GM21737 (cell line): ENCODE results near the gene PSME2.

ENCODE experiments used
- ATAC-seq: cut with Tn5 transposase; IDR thresholded peaks from one replicate; pipeline ENCODE4 v1.9.1; 2021; ENCODE audit warnings: mild to moderate bottlenecking, moderate library complexity; ENCODE audit not compliant: unreplicated experiment

Gene PSME2

DNA sequence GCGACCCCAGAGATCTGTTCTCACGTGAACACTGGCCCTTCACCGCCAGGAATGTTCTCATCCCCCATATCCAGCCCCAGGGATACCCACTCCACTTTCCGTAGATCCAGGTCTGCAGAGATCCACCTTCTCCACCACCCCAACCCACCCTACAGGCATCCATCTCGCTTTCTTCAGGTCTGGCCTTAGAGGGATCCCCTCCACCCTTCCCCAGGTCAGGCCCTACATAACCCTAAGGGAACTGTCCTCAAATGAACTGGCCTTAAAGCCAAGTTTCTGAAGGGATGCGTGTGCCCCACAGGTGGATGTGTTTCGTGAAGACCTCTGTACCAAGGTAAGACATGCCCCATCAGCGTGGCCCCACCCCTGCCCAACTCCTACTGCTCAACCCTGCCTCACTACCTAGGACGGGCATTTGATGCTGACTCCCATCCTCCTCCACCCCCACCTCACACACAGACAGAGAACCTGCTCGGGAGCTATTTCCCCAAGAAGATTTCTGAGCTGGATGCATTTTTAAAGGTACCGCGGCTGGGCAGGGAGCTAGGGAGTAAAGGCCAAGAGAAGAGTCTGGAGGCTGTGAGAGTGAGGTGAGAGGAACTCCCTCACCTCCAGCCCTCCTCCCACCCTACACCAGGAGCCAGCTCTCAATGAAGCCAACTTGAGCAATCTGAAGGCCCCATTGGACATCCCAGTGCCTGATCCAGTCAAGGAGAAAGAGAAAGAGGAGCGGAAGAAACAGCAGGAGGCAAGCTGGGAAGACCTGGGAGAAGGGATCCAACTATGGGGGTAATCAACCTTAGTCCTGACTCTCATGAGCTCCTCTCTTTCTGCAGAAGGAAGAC, 9.5 kb downstream of the PSME2 start:
- ATAC-seq: no peak

DNA sequence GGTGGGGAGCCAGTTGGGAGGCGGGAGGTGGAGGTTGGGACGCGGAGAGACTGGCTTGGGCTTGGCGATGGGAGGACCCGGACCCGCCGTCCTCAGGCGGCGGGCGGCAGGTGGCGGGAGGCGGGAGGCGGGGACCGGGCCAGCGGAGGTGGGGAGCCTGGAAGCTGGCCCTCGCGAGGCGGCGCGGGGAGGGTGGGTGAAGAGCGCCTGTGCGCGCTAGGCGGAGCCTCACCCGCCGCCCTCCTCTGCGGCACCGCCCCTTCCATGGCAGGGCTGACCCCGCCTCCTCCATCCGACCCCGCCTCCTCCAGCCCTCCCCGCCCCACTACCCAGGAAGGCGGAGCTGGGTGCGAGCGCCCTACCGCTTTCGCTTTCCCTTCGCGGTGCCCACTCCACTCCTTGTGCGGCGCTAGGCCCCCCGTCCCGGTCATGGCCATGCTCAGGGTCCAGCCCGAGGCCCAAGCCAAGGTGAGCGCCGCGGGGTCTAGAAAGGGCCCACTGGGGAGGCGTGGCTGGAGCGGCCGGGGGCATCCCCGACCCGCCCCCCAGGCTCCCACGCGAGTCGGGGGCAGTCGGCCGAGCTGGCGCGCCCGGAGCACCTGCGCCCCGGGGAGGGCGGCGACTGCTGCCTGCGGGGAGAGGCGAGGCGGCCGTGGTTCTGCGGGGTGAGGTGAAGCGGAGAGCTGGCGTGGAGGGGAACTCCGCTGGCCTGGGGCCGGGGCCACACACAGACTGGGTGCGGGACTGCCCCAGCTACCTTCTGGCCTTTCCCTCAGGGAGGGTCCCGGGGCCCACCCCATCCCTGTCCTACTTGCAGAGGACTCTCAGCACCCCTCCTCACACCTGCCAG, 10.4 kb downstream of the PSME2 start, which contains the start of gene PSME1:
Gene PSME1 (plus strand): TSS at position 361 of the 850 bp plus-strand sequence. CDS start 69 bp downstream, at position 430.
- ATAC-seq: peak; percentile 78

DNA sequence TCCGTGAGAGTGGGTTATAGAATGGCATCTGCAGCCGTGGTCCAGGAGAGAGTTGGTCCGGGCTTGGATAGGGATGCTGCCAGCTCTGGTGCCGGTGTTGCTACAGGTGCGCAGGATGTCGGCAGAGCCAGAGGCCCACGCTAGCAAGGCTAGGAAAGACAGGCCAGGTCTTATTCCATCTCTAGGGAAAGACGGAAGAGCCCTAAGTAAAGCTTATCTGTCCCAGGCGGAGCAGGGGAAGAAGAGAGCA, 10.9 kb downstream of the PSME2 start:
- ATAC-seq: no peak

DNA sequence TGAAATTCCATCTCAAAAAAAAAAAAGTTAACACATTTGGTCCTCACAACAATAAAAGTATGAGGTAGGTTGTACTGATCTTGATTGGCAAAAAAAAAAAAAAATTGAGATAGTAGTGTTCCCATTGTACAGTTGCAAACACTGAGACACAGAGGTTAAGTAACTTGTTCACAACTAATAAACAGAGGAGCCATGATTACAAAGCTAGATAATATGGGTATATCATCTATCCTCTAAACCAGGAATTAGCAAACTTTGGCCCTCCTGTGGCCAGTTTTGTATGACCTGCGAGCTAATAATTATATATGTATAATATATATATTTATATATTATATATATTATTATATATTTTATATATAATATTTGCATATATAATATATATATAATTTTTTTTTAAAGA, 12.7 kb downstream of the PSME2 start:
- no peak for ATAC-seq

DNA sequence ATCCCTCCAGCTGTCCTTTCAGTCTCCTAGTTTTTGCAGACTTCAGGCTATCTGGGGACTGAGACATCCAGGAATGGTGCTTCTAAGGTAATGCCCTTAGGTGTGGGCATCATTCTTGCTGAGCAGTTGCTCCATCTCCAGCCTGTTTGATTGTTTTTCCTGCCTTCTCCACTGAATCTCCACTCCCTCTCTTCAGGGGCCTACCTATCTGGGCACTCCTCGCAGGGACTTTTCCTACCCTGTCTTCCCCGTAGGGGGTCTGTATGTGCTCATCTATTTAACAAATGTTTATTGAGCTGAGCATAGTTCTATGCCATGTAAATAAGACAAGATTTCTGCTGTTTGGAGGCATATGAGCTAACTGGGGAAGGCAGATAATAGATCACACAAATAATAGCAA, 13.4 kb downstream of the PSME2 start:
- no peak for ATAC-seq

DNA sequence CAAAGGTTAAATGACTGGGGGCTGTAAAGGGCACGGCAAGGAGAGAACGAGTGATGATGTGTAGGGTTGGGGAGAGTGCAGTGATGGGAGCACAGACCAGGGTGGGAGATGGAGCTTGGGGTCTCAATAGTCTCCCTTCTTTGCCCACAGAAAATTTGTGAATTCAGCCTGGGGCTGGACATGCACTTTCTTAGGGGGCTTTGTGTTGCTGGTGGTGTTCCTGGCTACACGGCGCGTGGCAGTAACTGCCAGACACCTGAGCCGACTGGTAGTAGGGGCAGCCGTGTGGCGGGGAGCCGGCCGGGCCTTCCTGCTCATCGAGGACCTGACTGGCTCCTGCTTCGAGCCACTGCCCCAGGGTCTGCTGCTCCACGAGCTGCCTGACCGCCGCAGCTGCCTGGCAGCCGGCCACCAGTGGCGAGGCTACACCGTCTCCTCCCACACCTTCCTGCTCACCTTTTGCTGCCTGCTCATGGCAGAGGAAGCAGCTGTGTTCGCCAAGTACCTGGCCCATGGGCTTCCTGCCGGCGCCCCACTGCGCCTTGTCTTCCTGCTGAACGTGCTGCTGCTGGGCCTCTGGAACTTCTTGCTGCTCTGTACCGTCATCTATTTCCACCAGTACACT, 14.2 kb downstream of the PSME2 start:
- ATAC-seq: no peak

DNA sequence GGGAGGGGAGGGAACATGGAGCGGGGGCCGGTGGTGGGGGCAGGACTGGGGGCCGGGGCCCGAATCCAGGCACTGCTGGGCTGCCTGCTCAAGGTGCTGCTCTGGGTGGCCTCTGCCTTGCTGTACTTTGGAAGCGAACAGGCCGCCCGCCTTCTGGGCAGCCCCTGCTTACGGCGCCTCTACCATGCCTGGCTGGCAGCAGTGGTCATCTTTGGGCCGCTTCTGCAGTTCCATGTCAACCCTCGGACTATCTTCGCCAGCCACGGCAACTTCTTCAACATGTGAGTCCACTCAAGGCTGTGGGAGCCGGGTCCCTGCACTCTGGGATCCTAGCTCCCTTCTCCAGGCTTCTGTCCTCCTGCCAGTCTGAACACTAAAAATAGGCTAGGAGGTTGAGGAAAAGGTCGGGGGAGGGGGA, 14.9 kb downstream of the PSME2 start:
- ATAC-seq: no peak

DNA sequence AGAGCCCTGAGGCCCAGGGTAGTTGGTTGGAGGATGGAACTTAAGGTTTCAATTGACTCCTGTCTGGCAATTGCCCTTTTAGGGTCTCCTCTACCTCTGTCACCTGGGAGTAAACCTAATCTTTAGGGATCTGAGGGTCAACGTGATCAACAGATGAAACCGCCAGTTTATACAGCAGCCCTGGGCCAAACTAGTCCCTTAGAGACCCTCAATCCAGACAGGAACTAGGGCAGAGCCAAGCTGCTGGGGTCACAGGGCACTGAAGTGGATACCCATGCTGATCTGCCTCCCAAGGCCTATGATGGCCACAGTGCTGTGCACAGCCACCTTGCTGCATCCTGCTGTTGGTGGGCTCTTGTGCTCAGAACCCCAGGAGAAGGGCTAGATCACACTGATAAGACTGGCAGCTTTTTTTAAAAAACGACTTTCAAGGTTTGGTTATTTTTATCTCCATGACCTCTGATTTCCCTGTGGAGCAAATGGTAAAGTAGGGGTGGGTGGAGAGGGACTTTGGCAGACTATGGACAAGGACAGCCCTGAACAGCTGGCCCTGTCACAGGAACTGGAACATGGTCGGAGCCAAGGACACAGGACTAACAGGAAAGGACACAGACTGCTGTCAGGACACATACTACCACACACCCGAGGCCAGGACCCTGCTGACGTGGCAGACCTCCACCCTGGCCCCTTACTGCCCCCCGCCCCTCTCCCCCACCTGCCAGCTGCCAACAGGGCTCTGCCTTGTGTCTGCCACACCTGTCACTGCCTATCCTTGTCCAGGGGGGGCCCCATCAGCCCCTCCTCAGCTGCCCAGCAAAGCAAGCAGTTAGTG, 15.5 kb downstream of the PSME2 start:
- ATAC-seq: no peak

DNA sequence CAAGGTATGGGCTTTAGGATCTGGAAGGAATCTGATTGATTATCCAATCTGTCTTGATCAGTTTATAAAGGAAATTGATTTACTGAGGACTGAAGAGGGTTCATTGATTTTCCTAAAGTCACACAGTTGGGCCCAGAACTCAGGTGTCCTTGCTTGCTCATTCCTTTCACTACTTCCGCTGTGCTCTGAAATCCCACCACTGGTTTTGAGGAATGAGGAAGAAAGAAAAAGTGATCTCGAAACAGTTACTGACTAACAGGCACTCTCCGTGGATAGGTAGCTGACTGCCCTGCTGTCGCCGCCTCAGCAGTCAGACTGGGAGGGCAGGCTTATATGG, 16.1 kb downstream of the PSME2 start, which contains the start of gene FITM1:
Gene FITM1 (plus strand): TSS at position 280 of the 337 bp plus-strand sequence. CDS start 905 bp downstream, outside the sequence.
- ATAC-seq: no peak

DNA sequence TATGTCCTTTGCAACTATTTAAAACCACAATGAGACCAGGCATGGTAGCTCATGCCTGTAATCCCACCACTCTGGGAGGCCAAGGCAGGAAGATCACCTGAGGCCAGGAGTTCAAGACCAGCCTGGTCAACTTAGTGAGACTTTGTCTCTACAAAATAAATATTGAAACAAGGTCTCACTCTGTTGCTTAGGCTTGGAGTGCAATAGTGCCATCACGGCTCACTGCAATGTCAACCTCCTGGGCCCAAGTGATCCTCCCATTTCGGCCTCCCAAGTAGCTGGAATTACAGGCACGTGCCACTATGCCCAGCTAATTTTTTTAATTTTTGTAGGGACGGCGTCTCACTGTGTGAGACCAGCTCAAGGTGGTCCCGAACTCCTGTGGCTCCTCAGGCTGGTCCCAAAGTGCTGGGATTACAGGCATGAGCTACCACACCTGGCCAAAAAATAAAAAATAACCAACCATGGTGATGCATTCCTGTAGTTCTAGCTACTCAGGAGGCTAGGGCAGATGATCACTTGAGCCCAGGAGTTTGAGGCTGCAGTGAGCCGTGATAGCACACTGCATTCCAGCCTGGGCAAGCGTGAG, 16.9 kb downstream of the PSME2 start:
- ATAC-seq: no peak

DNA sequence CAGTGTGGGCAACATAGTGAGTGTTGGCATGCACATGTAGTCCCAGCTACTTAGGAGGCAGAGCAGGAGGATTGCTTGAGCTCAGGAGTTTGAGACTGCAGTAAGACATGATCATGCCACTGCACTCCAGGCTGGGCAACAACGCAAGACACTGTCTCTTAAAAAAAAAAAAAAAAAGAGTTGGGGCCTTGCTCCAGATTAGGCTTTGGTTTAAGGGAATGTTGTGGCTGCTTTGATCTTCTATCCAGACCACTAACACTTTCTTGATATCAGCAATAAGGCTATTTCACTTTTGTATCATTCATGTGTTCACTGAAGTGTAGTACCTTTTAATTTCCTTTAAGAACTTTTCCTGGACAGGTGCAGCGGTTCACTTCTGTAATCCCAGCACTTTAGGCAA, 18.7 kb downstream of the PSME2 start:
- ATAC-seq: no peak

DNA sequence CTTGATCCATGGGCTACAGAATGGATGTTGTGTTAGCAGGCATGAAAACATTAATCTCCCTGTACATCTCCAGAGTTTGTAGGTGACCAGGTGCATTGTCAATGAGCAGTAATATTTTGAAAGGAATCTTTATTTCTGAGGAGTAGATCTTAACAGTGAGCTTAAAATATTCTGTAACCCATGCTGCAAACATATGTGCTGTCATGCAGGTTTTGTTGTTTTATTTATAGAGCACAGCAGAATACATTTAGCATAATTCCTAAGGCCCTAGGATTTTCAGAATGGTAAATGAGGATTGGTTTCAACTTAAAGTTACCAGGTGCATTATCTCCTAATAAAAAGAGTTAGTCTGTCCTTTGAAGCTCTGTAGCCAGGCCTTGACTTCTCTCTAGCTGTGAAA, 19.5 kb downstream of the PSME2 start:
- no peak for ATAC-seq

DNA sequence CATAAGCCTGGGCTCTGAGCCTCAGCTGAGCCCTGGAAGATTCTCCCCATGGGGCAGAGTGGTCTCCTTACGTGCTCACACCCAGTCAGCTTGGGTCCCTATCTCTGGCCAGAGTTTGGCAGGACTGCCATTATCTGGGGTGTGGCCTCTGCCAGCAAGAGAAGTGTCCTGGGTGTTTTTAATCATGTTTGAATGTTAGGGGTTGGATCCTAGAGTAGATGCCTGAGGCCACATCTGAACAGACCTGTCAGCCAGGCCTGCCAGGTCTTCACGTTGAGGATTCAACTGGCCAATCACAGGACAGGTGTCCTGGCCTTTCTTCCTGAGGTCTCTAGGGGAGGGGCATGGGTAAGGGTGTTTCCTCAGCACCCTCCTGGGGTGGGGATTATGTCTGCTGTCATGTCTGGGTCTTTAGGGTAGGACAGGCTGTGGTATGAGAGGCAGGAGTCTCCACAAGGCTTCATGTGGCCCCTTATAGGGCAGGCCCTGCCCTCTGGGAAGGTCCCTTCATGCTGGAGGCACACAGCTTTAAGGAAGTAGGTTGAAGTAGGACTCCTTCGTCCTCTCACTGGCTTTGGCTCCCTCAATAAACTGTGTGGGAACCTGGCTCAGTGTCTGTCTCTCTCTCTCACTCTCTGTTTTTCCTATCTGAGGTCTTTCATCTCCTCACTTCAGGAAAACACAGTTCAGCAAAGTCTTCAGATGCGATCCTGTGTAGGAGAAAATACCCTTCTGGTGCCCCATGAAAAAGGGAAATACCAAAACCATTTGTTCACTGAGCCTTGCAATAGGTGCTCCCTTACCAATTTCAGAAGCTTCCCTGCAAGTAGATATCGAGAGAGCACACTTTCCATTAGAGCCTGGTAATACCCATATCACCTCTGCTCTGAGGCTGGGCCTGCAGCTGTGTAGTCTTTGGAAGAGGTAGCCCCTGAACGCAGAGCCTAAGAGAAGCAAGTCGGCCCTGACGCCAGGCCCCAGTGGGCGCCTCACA, 22.7 kb downstream of the PSME2 start:
- no peak for ATAC-seq

DNA sequence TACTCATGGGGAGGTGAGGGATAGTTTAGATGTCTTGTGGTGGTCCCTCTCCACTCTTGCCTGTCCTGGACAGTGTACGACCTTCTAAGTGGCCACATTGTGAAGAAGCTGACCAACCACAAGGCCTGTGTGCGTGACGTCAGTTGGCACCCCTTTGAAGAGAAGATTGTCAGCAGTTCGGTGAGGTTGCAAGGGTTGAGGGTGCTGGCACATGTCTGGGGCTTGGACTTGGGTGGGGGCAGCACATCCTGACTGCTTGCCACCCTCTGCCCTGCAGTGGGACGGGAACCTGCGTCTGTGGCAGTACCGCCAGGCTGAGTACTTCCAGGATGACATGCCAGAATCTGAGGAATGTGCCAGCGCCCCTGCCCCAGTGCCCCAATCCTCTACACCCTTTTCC, 23.5 kb downstream of the PSME2 start:
- no peak for ATAC-seq

DNA sequence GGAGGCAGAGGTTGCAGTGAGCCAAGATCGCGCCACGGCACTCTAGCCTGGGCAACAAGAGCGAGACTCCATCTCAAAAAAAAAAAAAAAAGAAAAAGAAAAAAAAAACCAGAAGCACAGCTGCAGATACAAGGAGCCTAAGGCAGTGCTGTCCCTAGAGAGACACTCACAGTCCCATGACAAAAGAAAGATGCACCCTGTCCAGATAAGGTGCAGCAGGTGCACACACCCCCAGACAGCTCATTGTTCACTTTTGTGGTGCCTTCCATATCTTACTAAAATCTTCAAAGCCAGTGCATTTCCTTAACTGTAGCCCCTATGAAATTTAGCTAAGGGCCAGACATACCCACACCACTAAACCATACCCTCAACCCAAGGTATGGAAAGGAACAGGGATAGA, 24.0 kb downstream of the PSME2 start:
- ATAC-seq: no peak

DNA sequence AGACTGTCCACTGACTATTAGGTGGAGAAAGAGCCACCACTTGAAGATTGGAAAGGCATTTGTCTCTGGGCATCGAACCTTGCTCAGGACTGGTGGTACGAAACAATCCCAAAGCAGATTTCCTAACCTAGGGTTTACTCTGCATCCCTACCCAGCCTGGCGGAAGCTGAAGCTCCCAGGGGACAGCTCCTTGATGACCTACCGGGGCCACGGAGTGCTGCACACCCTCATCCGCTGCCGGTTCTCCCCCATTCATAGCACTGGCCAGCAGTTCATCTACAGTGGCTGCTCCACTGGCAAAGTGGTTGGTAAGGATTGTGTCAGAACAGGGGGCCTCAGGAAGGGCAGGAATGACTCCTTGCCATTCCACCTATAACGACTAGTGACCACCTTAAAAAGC, 25.2 kb downstream of the PSME2 start:
- no peak for ATAC-seq

DNA sequence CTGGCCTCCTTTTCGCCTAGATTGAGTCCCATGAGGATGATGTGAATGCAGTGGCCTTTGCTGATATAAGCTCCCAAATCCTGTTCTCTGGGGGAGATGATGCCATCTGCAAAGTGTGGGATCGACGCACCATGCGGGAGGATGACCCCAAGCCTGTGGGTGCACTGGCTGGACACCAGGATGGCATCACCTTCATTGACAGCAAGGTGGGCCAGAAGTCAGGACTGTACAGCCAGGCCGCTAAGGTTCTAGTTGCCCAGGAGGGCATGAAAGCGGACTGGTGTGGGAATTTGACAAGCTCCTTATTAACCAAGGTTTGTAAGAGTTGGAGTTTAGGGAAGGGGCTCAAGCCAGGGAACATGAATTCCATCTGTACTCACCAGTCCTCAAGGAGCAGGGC, 26.7 kb downstream of the PSME2 start:
- ATAC-seq: no peak

DNA sequence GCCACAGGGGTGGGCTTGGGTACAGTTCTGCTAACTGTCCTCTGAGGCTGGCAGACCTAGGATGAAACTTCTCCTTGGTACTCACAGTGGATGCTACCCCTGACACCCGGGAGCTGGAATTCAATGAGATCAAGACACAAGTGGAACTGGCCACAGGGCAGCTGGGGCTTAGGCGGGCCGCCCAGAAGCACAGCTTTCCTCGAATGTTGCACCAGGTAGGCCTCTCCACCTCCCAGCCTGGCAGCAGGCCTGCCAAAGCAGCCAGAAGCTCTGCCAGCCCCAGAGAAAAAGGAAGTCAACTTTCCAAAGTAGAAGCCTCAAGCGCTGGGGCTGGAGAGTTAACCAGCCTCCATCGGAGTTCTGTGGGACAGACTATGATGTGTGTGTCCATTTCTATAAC, 29.2 kb downstream of the PSME2 start:
- ATAC-seq: no peak

DNA sequence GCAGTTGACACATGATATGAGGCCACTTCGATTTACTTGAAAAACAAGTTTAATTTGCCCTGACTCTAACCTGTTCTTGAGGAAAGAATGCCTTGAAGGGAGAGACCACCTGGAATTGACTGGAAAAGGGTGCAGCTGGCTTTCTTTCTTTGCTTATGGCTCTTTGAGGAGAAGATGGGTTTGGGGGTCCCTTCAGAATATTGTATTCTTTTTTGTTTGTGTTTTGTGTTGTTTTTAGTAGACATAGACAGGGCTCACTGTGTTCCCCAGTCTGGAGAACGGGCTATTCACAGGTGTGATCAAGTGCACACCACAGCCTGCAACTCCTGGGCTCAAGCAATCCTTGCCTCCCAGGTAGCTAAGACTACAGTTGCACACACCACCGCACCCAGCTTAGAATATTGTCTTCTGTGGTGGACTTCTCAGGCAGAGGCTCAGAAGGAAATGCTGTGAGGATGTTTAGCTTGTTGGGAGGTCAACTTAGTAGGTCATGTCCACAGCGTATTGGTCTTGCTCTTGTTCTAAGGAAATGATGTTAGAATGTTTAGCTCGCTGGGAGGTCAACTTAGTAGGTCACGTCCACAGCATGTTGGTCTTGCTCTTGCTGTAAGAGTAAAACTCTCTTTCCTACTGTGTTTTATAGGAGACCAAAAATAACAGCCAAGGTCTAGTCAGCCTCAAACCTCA, 30.1 kb downstream of the PSME2 start:
- no peak for ATAC-seq
